ENCODE results near the gene NIPA2. TPM values are rescaled to one million over a fixed set of nuclear protein-coding genes. Genes with fewer than 3 reads are reported as not detected.
A peak's percentile ranks its signal among the peaks of the same experiment; 100 is the strongest.

NIPA2 gene
- total RNA-seq, 2 donors from 2014 or later: 57.0 to 58.3 TPM

DNA sequence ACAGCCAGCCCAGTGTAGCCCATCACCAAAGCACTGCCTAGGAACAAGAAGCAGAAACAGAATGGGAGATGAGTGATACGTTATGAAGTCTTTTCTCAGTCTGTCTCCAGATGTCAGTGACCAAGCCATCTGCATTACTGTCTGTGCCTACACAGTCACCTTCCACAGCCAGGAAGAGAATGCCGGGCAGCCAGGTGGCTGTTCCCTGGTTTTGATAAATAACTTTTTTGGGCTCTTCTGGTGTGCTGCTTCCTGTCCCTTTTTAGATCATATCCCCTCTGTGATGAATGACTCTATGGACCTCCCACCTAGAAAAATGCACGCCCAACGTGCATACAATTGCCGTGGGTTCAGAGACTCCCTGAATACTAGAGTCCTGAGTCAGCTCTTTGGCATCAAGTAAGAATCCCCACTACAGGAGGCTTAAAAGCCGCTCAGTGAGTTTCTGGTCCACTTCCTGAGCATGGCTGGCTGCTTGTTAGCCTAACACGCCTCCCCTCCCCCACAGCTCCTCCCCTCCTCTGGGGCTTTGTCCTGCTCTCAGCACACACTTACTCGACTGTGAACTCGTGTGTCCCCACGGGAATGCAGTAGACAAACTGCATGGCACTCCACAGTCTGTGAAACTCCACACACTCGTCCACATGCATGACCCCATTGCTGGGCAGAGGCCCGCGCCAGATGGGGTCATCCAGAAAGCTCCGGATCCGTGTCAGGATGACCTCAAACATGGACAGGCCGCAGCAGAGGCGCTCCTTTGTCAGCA, 34.7 kb downstream of the NIPA2 start:
- no peak overlapping the region for H3K9ac ChIP-seq (ENCODE audit: extremely low read depth, low read length, poor library complexity, severe bottlenecking)
- 77 to 84% methylated on average over 9 to 17 of the region's 17 CpGs for WGBS, 2 experiments (ENCODE audit: insufficient coverage in 1 of 2, insufficient read length in 1 of 2)
- no peak overlapping the region for H3K4me3 ChIP-seq (ENCODE audit: low read length)
- no peaks in the 10 kb centered on the region for H3K9me3 Mint-ChIP-seq
- H3K27me3 Mint-ChIP-seq (ENCODE audit: insufficient read depth): no peaks in the 10 kb centered on the region
- DNase-seq: peak; percentile 76
- peaks cover 92% of the 10 kb centered on the region for H3K36me3 ChIP-seq (ENCODE audit: control insufficient read depth, insufficient read depth, low read length)
- H3K36me3 Mint-ChIP-seq (ENCODE audit: low read depth): peaks cover 86% of the 10 kb centered on the region
- H3K4me3 Mint-ChIP-seq: no peak overlapping the region
- H3K27ac ChIP-seq (ENCODE audit: low read depth, low read length): peak overlapping the region; percentile 9
- peak overlapping the region; percentile 87 for H3K27ac Mint-ChIP-seq
- TF ChIP-seq, protein P1, sequence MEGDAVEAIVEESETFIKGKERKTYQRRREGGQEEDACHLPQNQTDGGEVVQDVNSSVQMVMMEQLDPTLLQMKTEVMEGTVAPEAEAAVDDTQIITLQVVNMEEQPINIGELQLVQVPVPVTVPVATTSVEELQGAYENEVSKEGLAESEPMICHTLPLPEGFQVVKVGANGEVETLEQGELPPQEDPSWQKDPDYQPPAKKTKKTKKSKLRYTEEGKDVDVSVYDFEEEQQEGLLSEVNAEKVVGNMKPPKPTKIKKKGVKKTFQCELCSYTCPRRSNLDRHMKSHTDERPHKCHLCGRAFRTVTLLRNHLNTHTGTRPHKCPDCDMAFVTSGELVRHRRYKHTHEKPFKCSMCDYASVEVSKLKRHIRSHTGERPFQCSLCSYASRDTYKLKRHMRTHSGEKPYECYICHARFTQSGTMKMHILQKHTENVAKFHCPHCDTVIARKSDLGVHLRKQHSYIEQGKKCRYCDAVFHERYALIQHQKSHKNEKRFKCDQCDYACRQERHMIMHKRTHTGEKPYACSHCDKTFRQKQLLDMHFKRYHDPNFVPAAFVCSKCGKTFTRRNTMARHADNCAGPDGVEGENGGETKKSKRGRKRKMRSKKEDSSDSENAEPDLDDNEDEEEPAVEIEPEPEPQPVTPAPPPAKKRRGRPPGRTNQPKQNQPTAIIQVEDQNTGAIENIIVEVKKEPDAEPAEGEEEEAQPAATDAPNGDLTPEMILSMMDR (conservative IDR thresholded peaks at IDR 0.05): no peak
- peaks cover 11% of the 10 kb centered on the region for H3K9me3 ChIP-seq (ENCODE audit: control insufficient read depth, low read length)
- H3K4me1 ChIP-seq (ENCODE audit: control insufficient read depth, insufficient read depth, low read length): no peaks in the 10 kb centered on the region
- H3K27me3 ChIP-seq (ENCODE audit: control insufficient read depth, insufficient read depth, low read length, poor library complexity, severe bottlenecking): no peaks in the 10 kb centered on the region
- peaks cover 4% of the 10 kb centered on the region for H3K4me1 Mint-ChIP-seq

DNA sequence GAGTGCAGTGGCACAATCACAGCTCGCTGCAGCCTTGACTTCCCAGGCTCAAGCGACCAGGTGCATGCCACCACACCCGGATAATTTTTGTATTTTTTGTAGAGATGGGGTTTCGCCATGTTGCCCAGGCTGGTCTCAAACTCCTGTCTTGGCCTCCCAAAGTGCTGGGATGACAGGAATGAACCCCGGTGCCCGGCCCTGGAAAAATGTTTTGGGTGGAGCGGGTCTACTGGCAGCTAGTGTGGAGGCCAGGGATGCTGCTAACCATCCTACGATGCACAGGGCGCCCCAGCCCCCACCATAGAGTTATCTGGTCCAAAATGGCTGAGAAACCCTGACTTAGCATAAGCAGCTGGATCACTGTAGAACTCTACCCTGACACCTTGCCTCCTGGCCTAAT, 35.4 kb downstream of the NIPA2 start:
- 93 to 100% methylated on average over 2 to 9 of the region's 9 CpGs for whole genome bisulfite sequencing, 2 experiments (ENCODE audit: insufficient coverage in 1 of 2, insufficient read length in 1 of 2)
- DNase-seq: no peak
- Mint-ChIP-seq H3K27ac (peak overlapping the region; percentile 87), H3K27me3 (ENCODE audit: insufficient read depth) (no peaks in the 10 kb centered on the region), H3K36me3 (ENCODE audit: low read depth) (peaks cover 87% of the 10 kb centered on the region), H3K4me3 (no peak overlapping the region), H3K4me1 (peaks cover 4% of the 10 kb centered on the region), H3K9me3 (no peaks in the 10 kb centered on the region)
- Histone ChIP-seq H3K9ac (ENCODE audit: extremely low read depth, low read length, poor library complexity, severe bottlenecking) (no peak overlapping the region), H3K27ac (ENCODE audit: low read depth, low read length) (no peak overlapping the region), H3K9me3 (ENCODE audit: control insufficient read depth, low read length) (peaks cover 11% of the 10 kb centered on the region), H3K27me3 (ENCODE audit: control insufficient read depth, insufficient read depth, low read length, poor library complexity, severe bottlenecking) (no peaks in the 10 kb centered on the region), H3K36me3 (ENCODE audit: control insufficient read depth, insufficient read depth, low read length) (peaks cover 87% of the 10 kb centered on the region), H3K4me3 (ENCODE audit: low read length) (no peak overlapping the region), H3K4me1 (ENCODE audit: control insufficient read depth, insufficient read depth, low read length) (no peaks in the 10 kb centered on the region)
- TF ChIP-seq, protein P1 (conservative IDR thresholded peaks at IDR 0.05): no peak

DNA sequence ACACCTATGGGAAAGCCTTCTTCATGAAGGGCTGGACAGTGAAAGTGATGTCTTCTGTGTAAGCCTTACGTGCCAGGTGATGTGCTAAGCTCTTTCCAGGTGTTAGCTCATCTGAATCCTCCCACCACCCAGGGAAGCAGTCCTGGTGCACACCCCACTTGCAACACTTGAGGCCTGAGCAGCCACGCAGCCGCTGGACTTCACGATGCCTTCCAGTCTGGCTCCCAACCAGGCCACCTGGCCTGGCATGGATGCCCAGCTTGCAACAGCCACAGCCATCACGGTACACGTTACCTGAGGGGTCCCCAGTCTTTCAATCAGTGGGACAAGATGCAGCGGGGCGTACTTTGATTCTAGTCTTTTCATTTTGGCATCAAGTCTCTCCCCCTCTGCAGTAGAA, 35.8 kb downstream of the NIPA2 start:
- Histone ChIP-seq H3K9me3 (ENCODE audit: control insufficient read depth, low read length) (peaks cover 11% of the 10 kb centered on the region), H3K4me1 (ENCODE audit: control insufficient read depth, insufficient read depth, low read length) (no peaks in the 10 kb centered on the region), H3K27me3 (ENCODE audit: control insufficient read depth, insufficient read depth, low read length, poor library complexity, severe bottlenecking) (no peaks in the 10 kb centered on the region), H3K4me3 (ENCODE audit: low read length) (no peak overlapping the region), H3K27ac (ENCODE audit: low read depth, low read length) (no peak overlapping the region), H3K36me3 (ENCODE audit: control insufficient read depth, insufficient read depth, low read length) (peaks cover 85% of the 10 kb centered on the region), H3K9ac (ENCODE audit: extremely low read depth, low read length, poor library complexity, severe bottlenecking) (no peak overlapping the region)
- Mint-ChIP-seq H3K27ac (no peak overlapping the region), H3K4me1 (peaks cover 4% of the 10 kb centered on the region), H3K36me3 (ENCODE audit: low read depth) (peaks cover 87% of the 10 kb centered on the region), H3K4me3 (no peak overlapping the region), H3K27me3 (ENCODE audit: insufficient read depth) (no peaks in the 10 kb centered on the region), H3K9me3 (no peaks in the 10 kb centered on the region)
- TF ChIP-seq, protein P1 (conservative IDR thresholded peaks at IDR 0.05): no peak
- DNase-seq: no peak
- WGBS, 2 experiments (ENCODE audit: insufficient coverage in 1 of 2, insufficient read length in 1 of 2): 91 to 100% methylated on average over 6 to 8 of the region's 8 CpGs
